HepG2 (cell line): ENCODE results near the gene EIF3B. TPM values are rescaled to one million over a fixed set of nuclear protein-coding genes. Genes with fewer than 3 reads are reported as not detected.

Experiments used
- ATAC-seq: fragments of 200-7000 bp; cut with Tn5 transposase; 3 replicates; pipeline ENCODE4 v1.9.1; 2020; ENCODE audit warnings: mild to moderate bottlenecking, moderate library complexity
- BruUV-seq: library from RNA; stranded (reverse); fragments of 400-500 nt; replicated peaks from 2 replicates; lab custom pipeline; 2021; lab: Mats Ljungman, UMichigan
- CTCF ChIA-PET: fragments of 300-600 bp; formaldehyde crosslinking; extraction: SDS; loops from one replicate; lab custom pipeline; 2021; ENCODE audit warnings: low total read pairs, inconsistent platforms, low intra/inter-chr PET ratio; lab: Yijun Ruan, JAX
- POLR2A ChIA-PET: fragments of 350-600 bp; sonication (Branson Sonifier 250); formaldehyde crosslinking; loops from one replicate; lab custom pipeline; 2020; ENCODE audit warnings: antibody characterized with exemption, inconsistent platforms; lab: Yijun Ruan, JAX
- DNase-seq: peaks from one replicate; pipeline ENCODE4 v3.0.0-alpha.2; 2015; ENCODE audit warnings: low spot score
- FAIRE-seq: peaks from 3 replicates; lab custom pipeline; 2011; peaks lifted over from hg19 to GRCh38; lab: Jason Lieb, UNC
- H2AFZ ChIP-seq: one replicate; pipeline ENCODE4 v1.6.1; 2011; ENCODE audit warnings: low read length, inconsistent platforms
- H3K27ac ChIP-seq: fragments of 300-600 bp; 3 replicates; pipeline ENCODE4 v1.8.0; 2011; ENCODE audit warnings: mixed run types, mild to moderate bottlenecking, mixed read lengths, low read length, inconsistent platforms; ENCODE audit not compliant: insufficient read depth; ENCODE audit errors: extremely low read length
- H3K27me3 ChIP-seq, 2 experiments: fragments of 200-600 bp in 1 of 2; 2 replicates in 1 of 2; 3 replicates in 1 of 2; pipeline versions ENCODE4 v1.6.0 to v1.8.0; 2011; ENCODE audit warnings: low read length in 2 of 2, mild to moderate bottlenecking in 2 of 2, moderate library complexity in 2 of 2, inconsistent platforms in 1 of 2; ENCODE audit not compliant: insufficient read depth in 2 of 2, control insufficient read depth in 1 of 2
- H3K36me3 ChIP-seq, 2 experiments: fragments of 200-600 bp in 1 of 2; replicated peaks in 1 of 2; 2 replicates in 1 of 2; 3 replicates in 1 of 2; pipeline versions ENCODE4 v1.5.1 to v1.8.0; 2011; ENCODE audit warnings: low read length in 2 of 2, inconsistent platforms in 1 of 2; ENCODE audit not compliant: insufficient read depth in 2 of 2, control insufficient read depth in 1 of 2
- H3K4me1 ChIP-seq: 2 replicates; pipeline ENCODE4 v1.5.1; 2012; ENCODE audit warnings: low read length, inconsistent platforms; ENCODE audit not compliant: insufficient read depth
- H3K4me2 ChIP-seq: 2 replicates; pipeline ENCODE4 v1.6.0; 2011; ENCODE audit warnings: low read depth, low read length, inconsistent platforms
- H3K4me3 ChIP-seq, 3 experiments: fragments of 200-600 bp in 1 of 3; sonication (generic), shearing (Covaris generic) in 1 of 3; replicated peaks in 1 of 3; 2 replicates each; pipeline ENCODE4 v1.5.1; 2011 to 2016; ENCODE audit warnings: low read length in 3 of 3, inconsistent platforms in 2 of 3, low read depth in 2 of 3, mild to moderate bottlenecking in 2 of 3, control low read depth in 1 of 3, mixed read lengths in 1 of 3; ENCODE audit not compliant: insufficient read depth in 1 of 3
- H3K79me2 ChIP-seq: one replicate; pipeline ENCODE4 v1.6.1; 2011; ENCODE audit warnings: low read length, inconsistent platforms; ENCODE audit not compliant: insufficient read depth
- H3K9ac ChIP-seq: 2 replicates; pipeline ENCODE4 v1.6.0; 2011; ENCODE audit warnings: mild to moderate bottlenecking, low read depth, low read length, inconsistent platforms; ENCODE audit not compliant: insufficient read depth
- H3K9me3 ChIP-seq: 2 replicates; pipeline ENCODE4 v1.5.1; 2012; ENCODE audit warnings: mild to moderate bottlenecking, low read length
- H4K20me1 ChIP-seq: 2 replicates; pipeline ENCODE4 v1.6.0; 2011; ENCODE audit warnings: inconsistent platforms, mild to moderate bottlenecking, low read length, moderate library complexity; ENCODE audit not compliant: insufficient read depth
- AGO1 ChIP-seq: fragments of 200-400 bp; formaldehyde crosslinking; IDR thresholded peaks from 2 replicates; pipeline ENCODE4 v1.6.1; 2017; ENCODE audit warnings: mild to moderate bottlenecking, low read depth, low read length, moderate library complexity; ENCODE audit not compliant: poor library complexity, severe bottlenecking
- ARNTL ChIP-seq: sonication (generic); formaldehyde crosslinking; IDR thresholded peaks from 2 replicates; pipeline ENCODE4 v1.4.0; 2020; ENCODE audit warnings: mild to moderate bottlenecking, missing genetic modification reagents
- BRD4 ChIP-seq: sonication (generic); formaldehyde crosslinking; IDR thresholded peaks from 2 replicates; pipeline ENCODE4 v1.4.0; 2020; ENCODE audit warnings: missing genetic modification reagents
- DPF2 ChIP-seq: sonication (generic); formaldehyde crosslinking; IDR thresholded peaks from 2 replicates; pipeline ENCODE4 v1.4.0; 2020; ENCODE audit warnings: mild to moderate bottlenecking, low read depth, missing genetic modification reagents, borderline replicate concordance
- GATAD2A ChIP-seq: IDR thresholded peaks from 2 replicates; pipeline ENCODE4 v1.6.1; 2016
- KLF15 ChIP-seq: sonication (generic); formaldehyde crosslinking; IDR thresholded peaks from 2 replicates; pipeline ENCODE4 v1.8.1; 2023; ENCODE audit warnings: borderline replicate concordance, mild to moderate bottlenecking, inconsistent platforms, missing genetic modification reagents, mixed read lengths
- MEIS2 ChIP-seq: sonication (generic); formaldehyde crosslinking; IDR thresholded peaks from 2 replicates; pipeline ENCODE4 v1.9.0; 2021; ENCODE audit warnings: mild to moderate bottlenecking, missing genetic modification reagents
- MYC ChIP-seq: sonication (generic); formaldehyde crosslinking; IDR thresholded peaks from 2 replicates; pipeline ENCODE4 v1.9.0; 2021; ENCODE audit warnings: missing genetic modification reagents, borderline replicate concordance
- NPAS2 ChIP-seq: sonication (generic); formaldehyde crosslinking; IDR thresholded peaks from 2 replicates; pipeline ENCODE4 v1.8.0; 2022; ENCODE audit warnings: mild to moderate bottlenecking, missing genetic modification reagents, borderline replicate concordance
- SP2 ChIP-seq: sonication (generic); formaldehyde crosslinking; IDR thresholded peaks from 2 replicates; pipeline ENCODE4 v1.5.1; 2020; ENCODE audit warnings: mild to moderate bottlenecking, missing genetic modification reagents
- ZNF121 ChIP-seq: sonication (generic); formaldehyde crosslinking; IDR thresholded peaks from 2 replicates; pipeline ENCODE4 v1.5.0; 2020; ENCODE audit warnings: mild to moderate bottlenecking, missing genetic modification reagents
- ZNF792 ChIP-seq: IDR thresholded peaks from 2 replicates; pipeline ENCODE4 v1.6.1; 2016
- WGBS: methylation state at CpG from one replicate; pipeline ENCODE4 v1.1.6; 2017; ENCODE audit warnings: low lambda C conversion rate; 5-methylcytosine and 5-hydroxymethylcytosine counted together
- in situ Hi-C: cut with HindIII; loops from 2 replicates; pipeline ENCODE4 v1.10.0; 2017; ENCODE audit warnings: low pct_unique_long_range_greater_than_20kb; ENCODE audit not compliant: extremely low pct_ligation_motif_present
- intact Hi-C: fragments of 100-400 bp; cut with micrococcal nuclease; formaldehyde crosslinking; loops from one replicate; pipeline ENCODE4 v1.10.0; 2022; ENCODE audit not compliant: unreplicated experiment
- polyA plus RNA-seq, 8 experiments: library from polyadenylated mRNA; depleted of rRNA in 3 of 8; stranded (reverse) in 7 of 8; unstranded in 1 of 8; fragments of >200 nt; fragmentation: Illumina TruSeq in 4 of 8; extraction: Trizol in 4 of 8; gene quantifications; 2 replicates each; pipeline versions ENCODE4 v1.2.1 to v1.2.3, GENCODE V29; 2011 to 2016; ENCODE audit warnings: low read depth in 4 of 8, missing spikeins in 1 of 8, mixed read lengths in 1 of 8; ENCODE audit not compliant: insufficient read depth in 1 of 8
- total RNA-seq, 5 experiments: library from RNA; depleted of rRNA; stranded (reverse); fragments of >200 nt; fragmentation: Illumina TruSeq; extraction: Trizol; gene quantifications; 2 replicates each; pipeline ENCODE4 v1.2.3, GENCODE V29; 2016; ENCODE audit warnings: low read depth in 1 of 5
- TF ChIP-seq, protein P1 (sequence below): sonication (generic); formaldehyde crosslinking; IDR thresholded peaks from 2 replicates; pipeline ENCODE4 v1.4.0; 2020; ENCODE audit warnings: low read depth, missing genetic modification reagents
- TF ChIP-seq, protein P2 (sequence below): conservative IDR thresholded peaks from 2 replicates; pipeline ENCODE4 v1.6.1; 2018; ENCODE audit warnings: missing genetic modification reagents

The EIF3B gene
- total and polyA plus RNA-seq, 2 of the 13 experiments (the other 11 are each of a cell fraction or from before 2014, with no cell fraction given) = 92.2 to 241 TPM

DNA sequence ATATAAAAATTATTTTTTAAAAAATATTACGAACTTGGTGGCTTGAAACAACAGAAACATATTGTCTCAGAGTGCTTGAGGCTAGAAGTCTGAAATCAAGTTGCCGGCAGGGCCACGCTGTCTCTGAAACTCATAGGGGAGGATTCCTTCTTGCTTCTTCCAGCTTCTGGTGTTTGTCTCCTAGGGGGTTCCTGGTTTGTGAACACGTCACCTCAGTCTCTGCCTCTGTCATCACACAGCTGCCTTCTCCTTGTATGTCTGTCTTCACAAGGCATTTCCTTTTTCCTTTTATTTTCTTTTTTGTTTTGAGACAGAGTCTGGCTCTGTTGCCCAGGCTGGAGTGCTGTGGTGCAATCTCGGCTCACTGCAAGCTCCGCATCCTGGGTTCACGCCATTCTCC is 27.7 kb upstream of the EIF3B start:
- ATAC-seq (no peak), FAIRE-seq (no peak)
- Histone ChIP-seq H3K27ac (no peak overlapping the region), H2AFZ (no peak overlapping the region), H3K27me3 (no peaks in the 10 kb centered on the region), H4K20me1 (no peaks in the 10 kb centered on the region), H3K79me2 (no peaks in the 10 kb centered on the region), H3K4me1 (no peaks in the 10 kb centered on the region), H3K4me3 (no peak overlapping the region), H3K4me2 (no peak overlapping the region), H3K9me3 (no peaks in the 10 kb centered on the region)
- in situ Hi-C loops (no loop called here), intact Hi-C loops (no loop called here)
- POLR2A ChIA-PET = no interaction called here
- WGBS = 82% methylated on average over 7 of the region's 7 CpGs
- no TSS peak for BruUV-seq
- no peak for TF ChIP-seq MEIS2 (CRISPR knock-in tag)
- no peak for TF ChIP-seq MYC
- TF ChIP-seq SP2 = no peak
- TF ChIP-seq ZNF792 (CRISPR knock-in tag) = no peak
- no peak for TF ChIP-seq DPF2
- TF ChIP-seq GATAD2A = no peak
- TF ChIP-seq NPAS2 (CRISPR knock-in tag) = no peak
- no peak for TF ChIP-seq ARNTL (CRISPR knock-in tag)
- TF ChIP-seq, protein P1, sequence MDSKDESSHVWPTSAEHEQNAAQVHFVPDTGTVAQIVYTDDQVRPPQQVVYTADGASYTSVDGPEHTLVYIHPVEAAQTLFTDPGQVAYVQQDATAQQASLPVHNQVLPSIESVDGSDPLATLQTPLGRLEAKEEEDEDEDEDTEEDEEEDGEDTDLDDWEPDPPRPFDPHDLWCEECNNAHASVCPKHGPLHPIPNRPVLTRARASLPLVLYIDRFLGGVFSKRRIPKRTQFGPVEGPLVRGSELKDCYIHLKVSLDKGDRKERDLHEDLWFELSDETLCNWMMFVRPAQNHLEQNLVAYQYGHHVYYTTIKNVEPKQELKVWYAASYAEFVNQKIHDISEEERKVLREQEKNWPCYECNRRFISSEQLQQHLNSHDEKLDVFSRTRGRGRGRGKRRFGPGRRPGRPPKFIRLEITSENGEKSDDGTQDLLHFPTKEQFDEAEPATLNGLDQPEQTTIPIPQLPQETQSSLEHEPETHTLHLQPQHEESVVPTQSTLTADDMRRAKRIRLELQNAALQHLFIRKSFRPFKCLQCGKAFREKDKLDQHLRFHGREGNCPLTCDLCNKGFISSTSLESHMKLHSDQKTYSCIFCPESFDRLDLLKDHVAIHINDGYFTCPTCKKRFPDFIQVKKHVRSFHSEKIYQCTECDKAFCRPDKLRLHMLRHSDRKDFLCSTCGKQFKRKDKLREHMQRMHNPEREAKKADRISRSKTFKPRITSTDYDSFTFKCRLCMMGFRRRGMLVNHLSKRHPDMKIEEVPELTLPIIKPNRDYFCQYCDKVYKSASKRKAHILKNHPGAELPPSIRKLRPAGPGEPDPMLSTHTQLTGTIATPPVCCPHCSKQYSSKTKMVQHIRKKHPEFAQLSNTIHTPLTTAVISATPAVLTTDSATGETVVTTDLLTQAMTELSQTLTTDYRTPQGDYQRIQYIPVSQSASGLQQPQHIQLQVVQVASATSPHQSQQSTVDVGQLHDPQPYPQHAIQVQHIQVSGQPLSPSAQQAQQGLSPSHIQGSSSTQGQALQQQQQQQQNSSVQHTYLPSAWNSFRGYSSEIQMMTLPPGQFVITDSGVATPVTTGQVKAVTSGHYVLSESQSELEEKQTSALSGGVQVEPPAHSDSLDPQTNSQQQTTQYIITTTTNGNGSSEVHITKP (CRISPR knock-in tag) = no peak
- no peak for TF ChIP-seq ZNF121 (CRISPR knock-in tag)
- TF ChIP-seq, protein P2, sequence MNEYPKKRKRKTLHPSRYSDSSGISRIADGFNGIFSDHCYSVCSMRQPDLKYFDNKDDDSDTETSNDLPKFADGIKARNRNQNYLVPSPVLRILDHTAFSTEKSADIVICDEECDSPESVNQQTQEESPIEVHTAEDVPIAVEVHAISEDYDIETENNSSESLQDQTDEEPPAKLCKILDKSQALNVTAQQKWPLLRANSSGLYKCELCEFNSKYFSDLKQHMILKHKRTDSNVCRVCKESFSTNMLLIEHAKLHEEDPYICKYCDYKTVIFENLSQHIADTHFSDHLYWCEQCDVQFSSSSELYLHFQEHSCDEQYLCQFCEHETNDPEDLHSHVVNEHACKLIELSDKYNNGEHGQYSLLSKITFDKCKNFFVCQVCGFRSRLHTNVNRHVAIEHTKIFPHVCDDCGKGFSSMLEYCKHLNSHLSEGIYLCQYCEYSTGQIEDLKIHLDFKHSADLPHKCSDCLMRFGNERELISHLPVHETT (CRISPR knock-in tag) = no peak
- no peak for TF ChIP-seq AGO1
- TF ChIP-seq BRD4 = no peak
- TF ChIP-seq KLF15 (CRISPR knock-in tag) = no peak
- TF ChIP-seq, all 625 proteins: peak for 0
- no peak for DNase-seq
- Histone ChIP-seq H3K9ac (no peak overlapping the region), H3K36me3 (no peaks in the 10 kb centered on the region)
- CTCF ChIA-PET = no interaction called here
